SK-N-MC (cell line): Measurements from ENCODE around the gene CHSY1.

Experiments used
- EZH2 ChIP-seq: fragments of 200-600 bp; sonication (generic); IDR thresholded peaks from one replicate; pipeline ENCODE4 v1.6.1; 2017; ENCODE audit warnings: antibody characterized with exemption
- POLR2AphosphoS5 ChIP-seq: IDR thresholded peaks from 2 replicates; pipeline ENCODE4 v1.6.1; 2012; ENCODE audit warnings: mild to moderate bottlenecking, low read depth, low read length, borderline replicate concordance

DNA sequence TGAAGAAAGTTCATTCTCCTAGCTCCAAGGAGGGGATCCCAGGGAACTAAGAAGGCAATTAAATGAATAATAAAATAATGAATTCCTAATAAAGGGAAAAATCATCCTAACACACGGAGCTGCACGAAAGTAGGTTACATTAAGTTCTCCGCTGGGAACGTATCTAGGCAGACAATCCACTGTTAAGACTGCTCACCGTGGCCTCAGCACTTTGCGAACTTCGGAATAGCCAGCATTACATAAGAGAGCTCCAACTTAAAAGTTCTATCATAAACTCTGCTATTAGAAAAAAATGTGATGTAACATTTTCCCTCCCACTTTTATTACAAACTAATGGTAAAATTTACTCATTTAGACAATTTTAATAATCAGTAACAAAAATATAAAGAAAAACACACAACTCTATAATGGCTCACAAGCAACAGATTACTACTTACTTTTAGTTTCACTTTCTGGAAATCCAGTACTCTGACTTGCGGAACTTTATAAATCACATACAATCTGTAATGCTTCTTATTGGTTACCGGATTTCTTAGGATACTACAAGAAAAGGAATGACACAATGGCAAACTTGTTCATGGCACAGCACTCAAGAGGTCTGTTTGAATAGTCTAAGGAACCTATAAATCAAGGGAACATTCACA lies 34.7 kb upstream of the CHSY1 start:
- TF ChIP-seq EZH2 (no peak), POLR2AphosphoS5 (no peak)
